Fibroblast of lung (primary cell): ENCODE measurements around the gene DYSF. TPM values are rescaled to one million over a fixed set of nuclear protein-coding genes. Genes with fewer than 3 reads are reported as not detected.

Experiments
- DNase-seq, 2 donors: peaks; one replicate each; pipeline versions ENCODE4 v3.0.0 to v3.0.0-alpha.2; 2010; ENCODE audit warnings: low read depth in 2 of 2
- H2AFZ ChIP-seq: 2 replicates; pipeline ENCODE4 v1.5.1; 2012; ENCODE audit warnings: low read length, control low read depth, inconsistent platforms
- H3K27ac ChIP-seq: 2 replicates; pipeline ENCODE4 v1.5.1; 2011; ENCODE audit warnings: low read length, control low read depth; ENCODE audit not compliant: insufficient read depth
- H3K27me3 ChIP-seq: 2 replicates; pipeline ENCODE4 v1.5.1; 2011; ENCODE audit warnings: mild to moderate bottlenecking, low read length; ENCODE audit not compliant: control insufficient read depth, insufficient read depth
- H3K36me3 ChIP-seq: 2 replicates; pipeline ENCODE4 v1.5.1; 2011; ENCODE audit warnings: low read length; ENCODE audit not compliant: control insufficient read depth, insufficient read depth
- H3K4me1 ChIP-seq: 2 replicates; pipeline ENCODE4 v1.5.1; 2011; ENCODE audit warnings: low read length; ENCODE audit not compliant: control insufficient read depth, insufficient read depth; ENCODE audit errors: extremely low read depth
- H3K4me2 ChIP-seq: 2 replicates; pipeline ENCODE4 v1.5.1; 2011; ENCODE audit warnings: low read length, control low read depth; ENCODE audit not compliant: insufficient read depth; ENCODE audit errors: extremely low read depth
- H3K4me3 ChIP-seq, 4 experiments: fragments of 200-600 bp in 1 of 4; sonication (generic) in 1 of 4; replicated peaks in 1 of 4; 2 replicates each; pipeline ENCODE4 v1.5.1; 2011 to 2016; ENCODE audit warnings: low read length in 4 of 4, low read depth in 3 of 4, mild to moderate bottlenecking in 3 of 4, control low read depth in 2 of 4, inconsistent platforms in 1 of 4, mixed read lengths in 1 of 4; ENCODE audit not compliant: insufficient read depth in 1 of 4; ENCODE audit errors: control extremely low read depth in 1 of 4
- H3K79me2 ChIP-seq: 2 replicates; pipeline ENCODE4 v1.5.1; 2012; ENCODE audit warnings: mild to moderate bottlenecking, low read length, inconsistent platforms; ENCODE audit not compliant: control insufficient read depth, insufficient read depth
- H3K9ac ChIP-seq: 2 replicates; pipeline ENCODE4 v1.5.1; 2011; ENCODE audit warnings: mild to moderate bottlenecking, low read length, control low read depth; ENCODE audit not compliant: insufficient read depth
- H3K9me3 ChIP-seq: 2 replicates; pipeline ENCODE4 v1.5.1; 2012; ENCODE audit warnings: low read depth, low read length; ENCODE audit not compliant: control insufficient read depth, insufficient read depth
- H4K20me1 ChIP-seq: 2 replicates; pipeline ENCODE4 v1.5.1; 2011; ENCODE audit warnings: low read length; ENCODE audit not compliant: control insufficient read depth, insufficient read depth; ENCODE audit errors: extremely low read depth
- EZH2 ChIP-seq: IDR thresholded peaks from 2 replicates; pipeline ENCODE4 v1.5.1; 2012; ENCODE audit warnings: low read length, control low read depth, mild to moderate bottlenecking; ENCODE audit errors: missing control alignments
- polyA plus RNA-seq, 2 donors: library from polyadenylated mRNA; depleted of rRNA in 1 of 2; stranded (reverse) in 1 of 2; unstranded in 1 of 2; fragments of >200 nt; gene quantifications; 2 replicates each; pipeline ENCODE4 v1.2.1, GENCODE V29; 2011 to 2012; ENCODE audit warnings: missing spikeins in 1 of 2
- total RNA-seq: library from RNA; depleted of rRNA; stranded (reverse); fragments of >200 nt; gene quantifications from 2 replicates; pipeline ENCODE4 v1.2.1, GENCODE V29; 2014
- TF ChIP-seq, protein P1 (sequence below), 2 donors: IDR thresholded peaks in 1 of 2; conservative IDR thresholded peaks in 1 of 2; 1 replicate in 1 of 2; 2 replicates in 1 of 2; pipeline ENCODE4 v1.5.1; 2011 to 2012; ENCODE audit warnings: low read length in 2 of 2, control low read depth in 1 of 2, inconsistent platforms in 1 of 2, low read depth in 1 of 2, mild to moderate bottlenecking in 1 of 2

DYSF gene
- total and polyA plus RNA-seq, 2 donors (not counting 1 experiment from before 2014, with no cell fraction given): under 0.01 to 0.67 TPM

DNA sequence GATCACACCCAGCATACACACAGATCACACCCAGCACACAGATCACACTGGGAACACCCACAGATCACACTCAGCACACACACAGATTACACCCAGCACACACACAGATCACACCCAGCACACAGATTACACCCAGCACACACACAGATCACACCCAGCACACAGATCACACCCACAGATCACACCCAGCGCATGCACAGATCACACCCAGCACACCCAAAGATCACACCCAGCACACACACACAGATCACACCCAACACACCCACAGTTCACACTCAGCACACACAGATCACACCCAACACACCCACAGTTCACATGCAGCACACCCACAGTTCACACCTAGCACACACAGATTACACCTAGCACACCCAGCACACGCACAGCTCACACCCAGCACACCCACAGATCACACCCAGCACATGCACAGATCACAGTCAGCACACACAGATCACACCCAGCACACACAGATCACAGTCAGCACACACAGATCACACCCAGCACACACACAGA, 117.6 kb downstream of the DYSF start:
- no peaks in the 10 kb centered on the region for H3K4me1 ChIP-seq
- H3K4me2 ChIP-seq: no peak overlapping the region
- H3K36me3 ChIP-seq: no peaks in the 10 kb centered on the region
- H3K27me3 ChIP-seq: no peaks in the 10 kb centered on the region
- H3K79me2 ChIP-seq: no peaks in the 10 kb centered on the region
- no peak overlapping the region for H2AFZ ChIP-seq
- H3K27ac ChIP-seq: no peak overlapping the region
- no peak for TF ChIP-seq EZH2
- TF ChIP-seq, protein P1, sequence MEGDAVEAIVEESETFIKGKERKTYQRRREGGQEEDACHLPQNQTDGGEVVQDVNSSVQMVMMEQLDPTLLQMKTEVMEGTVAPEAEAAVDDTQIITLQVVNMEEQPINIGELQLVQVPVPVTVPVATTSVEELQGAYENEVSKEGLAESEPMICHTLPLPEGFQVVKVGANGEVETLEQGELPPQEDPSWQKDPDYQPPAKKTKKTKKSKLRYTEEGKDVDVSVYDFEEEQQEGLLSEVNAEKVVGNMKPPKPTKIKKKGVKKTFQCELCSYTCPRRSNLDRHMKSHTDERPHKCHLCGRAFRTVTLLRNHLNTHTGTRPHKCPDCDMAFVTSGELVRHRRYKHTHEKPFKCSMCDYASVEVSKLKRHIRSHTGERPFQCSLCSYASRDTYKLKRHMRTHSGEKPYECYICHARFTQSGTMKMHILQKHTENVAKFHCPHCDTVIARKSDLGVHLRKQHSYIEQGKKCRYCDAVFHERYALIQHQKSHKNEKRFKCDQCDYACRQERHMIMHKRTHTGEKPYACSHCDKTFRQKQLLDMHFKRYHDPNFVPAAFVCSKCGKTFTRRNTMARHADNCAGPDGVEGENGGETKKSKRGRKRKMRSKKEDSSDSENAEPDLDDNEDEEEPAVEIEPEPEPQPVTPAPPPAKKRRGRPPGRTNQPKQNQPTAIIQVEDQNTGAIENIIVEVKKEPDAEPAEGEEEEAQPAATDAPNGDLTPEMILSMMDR (conservative IDR thresholded peaks at IDR 0.05 in 1 of 2, IDR thresholded peaks at IDR 0.05 in 1 of 2; ENCODE audit: low read depth in 1 of 2, low read length in 2 of 2): no peak
- H4K20me1 ChIP-seq: no peaks in the 10 kb centered on the region
- no peaks in the 10 kb centered on the region for H3K9me3 ChIP-seq
- H3K9ac ChIP-seq: no peak overlapping the region
- DNase-seq: no peak
- H3K4me3 ChIP-seq: no peak overlapping the region

- Histone ChIP-seq H3K4me3 (no peak overlapping the region), H3K36me3 (no peaks in the 10 kb centered on the region), H3K27ac (no peak overlapping the region), H3K4me1 (no peaks in the 10 kb centered on the region), H3K79me2 (no peaks in the 10 kb centered on the region), H3K9ac (no peak overlapping the region), H4K20me1 (no peaks in the 10 kb centered on the region), H3K4me2 (no peak overlapping the region), H2AFZ (no peak overlapping the region), H3K27me3 (no peaks in the 10 kb centered on the region), H3K9me3 (no peaks in the 10 kb centered on the region)
- DNase-seq: no peak
- TF ChIP-seq EZH2: no peak
- TF ChIP-seq, protein P1 (conservative IDR thresholded peaks at IDR 0.05 in 1 of 2, IDR thresholded peaks at IDR 0.05 in 1 of 2; ENCODE audit: low read depth in 1 of 2, low read length in 2 of 2): no peak
Observed at GRCh38 chr2:71571945-71572344, 118.6 kb downstream of the DYSF start.

DNA sequence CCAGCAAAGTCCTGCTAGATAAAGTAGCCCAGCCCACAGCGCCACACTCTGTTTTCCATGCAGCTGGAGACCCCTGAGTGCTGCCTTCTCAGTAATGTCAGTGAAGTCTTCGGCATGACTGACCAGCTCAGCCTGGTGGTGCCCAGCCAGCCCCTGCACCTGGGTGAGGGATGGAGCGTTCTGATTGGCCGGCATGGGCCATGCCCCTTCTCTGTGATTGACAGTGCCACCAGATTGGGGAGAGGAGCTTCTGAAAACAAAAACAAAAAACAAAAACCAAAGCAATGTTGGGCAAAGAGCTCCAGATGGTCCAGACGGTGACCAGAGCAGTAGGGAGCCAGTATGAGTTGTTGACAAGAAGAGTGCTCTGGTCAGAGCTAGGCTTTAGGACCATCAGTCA, 122.6 kb downstream of the DYSF start:
- peaks cover 2% of the 10 kb centered on the region for H3K27me3 ChIP-seq
- no peak overlapping the region for H3K27ac ChIP-seq
- DNase-seq: no peak
- H3K36me3 ChIP-seq: no peaks in the 10 kb centered on the region
- no peaks in the 10 kb centered on the region for H3K9me3 ChIP-seq
- H3K9ac ChIP-seq: no peak overlapping the region
- no peak for TF ChIP-seq EZH2
- TF ChIP-seq, protein P1 (conservative IDR thresholded peaks at IDR 0.05 in 1 of 2, IDR thresholded peaks at IDR 0.05 in 1 of 2; ENCODE audit: low read depth in 1 of 2, low read length in 2 of 2): no peak
- no peak overlapping the region for H3K4me3 ChIP-seq
- H3K79me2 ChIP-seq: no peaks in the 10 kb centered on the region
- no peaks in the 10 kb centered on the region for H3K4me1 ChIP-seq
- no peaks in the 10 kb centered on the region for H4K20me1 ChIP-seq
- H3K4me2 ChIP-seq: no peak overlapping the region
- H2AFZ ChIP-seq: no peak overlapping the region
